PC-9 (cell line): ENCODE data around the gene TMIGD2.

Experiments
- EZH2 ChIP-seq: fragments of 200-600 bp; sonication (generic); IDR thresholded peaks from 2 replicates; pipeline ENCODE4 v1.8.0; 2017; ENCODE audit warnings: antibody characterized with exemption, low read depth
- TF ChIP-seq, protein P1 (sequence below): fragments of 200-600 bp; sonication (generic); conservative IDR thresholded peaks from 2 replicates; pipeline ENCODE4 v1.6.1; 2017; ENCODE audit warnings: mixed run types, antibody characterized with exemption, mild to moderate bottlenecking, moderate library complexity

DNA sequence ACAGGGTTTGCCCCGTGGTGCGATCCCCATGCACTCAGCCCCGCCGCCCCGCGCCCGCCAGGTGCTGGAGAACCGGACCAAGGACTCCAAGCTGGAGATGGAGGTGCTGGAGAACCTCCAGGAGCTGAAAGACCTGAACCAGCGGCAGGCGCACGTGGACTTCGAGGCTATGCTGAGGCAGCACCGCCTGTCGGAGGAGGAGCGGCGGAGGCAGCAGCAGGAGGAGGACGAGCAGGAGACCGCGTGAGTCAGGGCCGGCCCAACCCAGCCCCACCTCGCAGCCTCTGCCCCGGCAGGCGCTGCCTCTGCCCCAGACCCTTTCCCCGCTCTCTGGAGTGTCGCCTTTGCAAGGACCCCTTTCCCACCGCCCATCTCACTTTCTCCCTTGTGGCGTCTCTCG lies 44.0 kb downstream of the TMIGD2 start:
- TF ChIP-seq, protein P1, sequence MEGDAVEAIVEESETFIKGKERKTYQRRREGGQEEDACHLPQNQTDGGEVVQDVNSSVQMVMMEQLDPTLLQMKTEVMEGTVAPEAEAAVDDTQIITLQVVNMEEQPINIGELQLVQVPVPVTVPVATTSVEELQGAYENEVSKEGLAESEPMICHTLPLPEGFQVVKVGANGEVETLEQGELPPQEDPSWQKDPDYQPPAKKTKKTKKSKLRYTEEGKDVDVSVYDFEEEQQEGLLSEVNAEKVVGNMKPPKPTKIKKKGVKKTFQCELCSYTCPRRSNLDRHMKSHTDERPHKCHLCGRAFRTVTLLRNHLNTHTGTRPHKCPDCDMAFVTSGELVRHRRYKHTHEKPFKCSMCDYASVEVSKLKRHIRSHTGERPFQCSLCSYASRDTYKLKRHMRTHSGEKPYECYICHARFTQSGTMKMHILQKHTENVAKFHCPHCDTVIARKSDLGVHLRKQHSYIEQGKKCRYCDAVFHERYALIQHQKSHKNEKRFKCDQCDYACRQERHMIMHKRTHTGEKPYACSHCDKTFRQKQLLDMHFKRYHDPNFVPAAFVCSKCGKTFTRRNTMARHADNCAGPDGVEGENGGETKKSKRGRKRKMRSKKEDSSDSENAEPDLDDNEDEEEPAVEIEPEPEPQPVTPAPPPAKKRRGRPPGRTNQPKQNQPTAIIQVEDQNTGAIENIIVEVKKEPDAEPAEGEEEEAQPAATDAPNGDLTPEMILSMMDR, result no peak
- no peak for TF ChIP-seq EZH2
